VCaP (cell line): ENCODE measurements around the gene GRAMD1B.

ENCODE experiments used
- H3K27ac ChIP-seq: fragments of 450-650 bp; 2 replicates; pipeline ENCODE4 v1.5.1; 2017
- TF ChIP-seq, protein P1 (sequence below): fragments of 450-650 bp; conservative IDR thresholded peaks from 2 replicates; pipeline ENCODE4 v1.5.1; 2017; ENCODE audit warnings: mild to moderate bottlenecking, moderate library complexity

The GRAMD1B gene

DNA sequence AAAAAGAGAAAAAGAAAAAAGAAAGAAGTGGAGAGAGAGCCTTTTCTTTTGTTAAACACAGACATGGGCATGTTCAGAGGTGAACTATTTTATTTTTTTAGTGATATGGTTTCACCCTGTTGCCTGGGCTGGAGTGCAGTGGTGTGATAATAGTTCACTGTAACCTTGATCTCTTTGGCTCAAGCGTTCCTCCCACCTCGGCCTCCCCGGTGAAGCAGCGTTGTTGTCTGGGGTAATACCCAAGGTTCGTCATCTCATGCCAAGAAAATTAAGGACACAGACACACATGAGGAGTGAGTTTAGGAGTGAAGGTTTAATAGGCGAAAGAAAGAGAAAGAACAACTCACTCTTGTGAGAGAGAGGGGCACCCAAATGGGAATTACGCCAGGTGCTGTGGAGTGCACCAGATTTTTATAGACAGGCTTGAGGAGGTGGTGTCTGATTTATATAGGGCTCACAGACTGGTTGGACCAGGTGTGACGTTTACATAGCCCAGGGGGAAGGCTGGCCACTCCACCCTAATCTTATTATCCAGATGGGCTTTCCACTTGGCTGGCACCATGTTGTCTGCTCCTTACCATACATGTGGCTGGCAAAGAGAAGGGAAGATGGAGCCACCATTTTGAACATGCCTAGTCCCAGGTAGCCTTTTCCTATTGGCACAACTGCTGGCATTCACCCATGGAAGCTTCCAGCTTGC lies 42.3 kb downstream of the GRAMD1B start:
- TF ChIP-seq, protein P1, sequence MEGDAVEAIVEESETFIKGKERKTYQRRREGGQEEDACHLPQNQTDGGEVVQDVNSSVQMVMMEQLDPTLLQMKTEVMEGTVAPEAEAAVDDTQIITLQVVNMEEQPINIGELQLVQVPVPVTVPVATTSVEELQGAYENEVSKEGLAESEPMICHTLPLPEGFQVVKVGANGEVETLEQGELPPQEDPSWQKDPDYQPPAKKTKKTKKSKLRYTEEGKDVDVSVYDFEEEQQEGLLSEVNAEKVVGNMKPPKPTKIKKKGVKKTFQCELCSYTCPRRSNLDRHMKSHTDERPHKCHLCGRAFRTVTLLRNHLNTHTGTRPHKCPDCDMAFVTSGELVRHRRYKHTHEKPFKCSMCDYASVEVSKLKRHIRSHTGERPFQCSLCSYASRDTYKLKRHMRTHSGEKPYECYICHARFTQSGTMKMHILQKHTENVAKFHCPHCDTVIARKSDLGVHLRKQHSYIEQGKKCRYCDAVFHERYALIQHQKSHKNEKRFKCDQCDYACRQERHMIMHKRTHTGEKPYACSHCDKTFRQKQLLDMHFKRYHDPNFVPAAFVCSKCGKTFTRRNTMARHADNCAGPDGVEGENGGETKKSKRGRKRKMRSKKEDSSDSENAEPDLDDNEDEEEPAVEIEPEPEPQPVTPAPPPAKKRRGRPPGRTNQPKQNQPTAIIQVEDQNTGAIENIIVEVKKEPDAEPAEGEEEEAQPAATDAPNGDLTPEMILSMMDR = no peak
- no peak overlapping the region for H3K27ac ChIP-seq

DNA sequence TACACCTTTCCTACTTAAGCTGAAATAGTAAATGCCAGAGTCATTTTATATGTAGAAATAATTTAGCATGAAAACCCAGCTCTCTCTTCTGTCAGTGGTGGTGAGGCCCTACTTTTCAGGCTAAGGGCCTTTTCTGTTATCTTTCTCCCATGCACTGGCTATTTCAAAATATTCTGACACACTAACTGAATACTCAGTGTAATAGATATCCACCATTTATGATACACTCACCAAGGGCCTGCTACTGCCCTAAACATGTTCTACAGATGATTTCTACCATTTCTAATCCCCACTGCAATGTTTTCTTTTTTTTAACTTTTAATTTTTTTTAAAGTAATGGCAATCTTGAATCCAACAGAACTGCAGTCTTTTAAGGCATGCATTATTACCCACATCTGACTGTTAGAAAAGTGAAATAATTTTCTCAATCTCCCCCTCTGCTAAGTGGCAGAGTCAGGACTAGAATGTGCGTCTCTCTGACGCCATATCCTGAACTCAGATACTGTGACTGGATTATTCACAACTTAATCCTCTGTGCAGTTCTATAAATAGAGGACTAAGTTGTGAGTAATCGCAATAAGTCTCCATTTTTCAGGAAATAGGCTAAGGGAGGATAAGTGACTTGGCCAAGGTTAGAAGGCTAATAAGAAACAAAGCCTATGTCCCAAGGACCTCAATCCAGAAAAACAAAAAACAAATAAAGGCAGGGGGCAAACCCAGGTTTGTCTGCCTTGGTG lies 44.0 kb downstream of the GRAMD1B start:
- TF ChIP-seq, protein P1 = no peak
- no peak overlapping the region for H3K27ac ChIP-seq

DNA sequence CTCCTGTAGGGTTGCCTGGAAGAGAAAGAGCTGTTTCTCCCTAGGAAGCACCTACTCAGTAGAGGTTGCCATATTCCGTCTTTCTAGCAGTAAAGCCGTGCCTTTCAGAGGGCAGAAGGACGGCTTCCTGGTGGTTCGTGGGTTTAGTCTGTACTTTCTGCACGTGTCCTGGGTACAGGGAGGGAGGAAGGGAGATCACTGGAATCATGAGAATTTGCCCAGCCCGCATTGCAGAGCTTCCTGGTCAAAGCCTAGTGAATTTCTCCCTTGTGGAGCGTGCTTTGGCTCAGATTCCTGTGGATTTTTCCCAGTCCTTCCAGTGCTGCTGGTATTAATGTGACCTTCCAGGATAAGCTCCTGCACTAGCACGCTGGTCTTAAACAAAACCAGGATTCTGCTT lies 44.9 kb downstream of the GRAMD1B start:
- TF ChIP-seq, protein P1 = no peak
- no peak overlapping the region for H3K27ac ChIP-seq

DNA sequence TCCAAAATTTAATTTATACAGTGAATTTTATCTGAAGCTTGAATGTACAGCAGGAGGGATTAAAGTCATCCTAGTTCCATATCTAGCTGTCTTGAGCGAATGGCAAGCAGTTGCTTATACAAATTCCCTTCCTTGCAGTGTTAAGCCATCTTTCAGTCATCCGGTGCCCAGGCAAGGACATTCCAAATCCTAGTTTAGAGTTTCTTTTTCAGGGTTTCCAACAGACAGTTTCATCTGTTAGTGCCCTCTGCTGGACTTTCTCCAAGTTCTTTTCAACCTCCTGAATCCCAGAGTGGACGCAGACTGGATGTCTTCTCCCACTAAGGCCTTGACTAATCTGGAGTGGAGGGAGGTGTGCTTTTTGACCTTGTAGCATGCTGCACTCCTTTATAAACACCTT lies 45.4 kb downstream of the GRAMD1B start:
- TF ChIP-seq, protein P1 = peak; percentile 68
- H3K27ac ChIP-seq = no peak overlapping the region

DNA sequence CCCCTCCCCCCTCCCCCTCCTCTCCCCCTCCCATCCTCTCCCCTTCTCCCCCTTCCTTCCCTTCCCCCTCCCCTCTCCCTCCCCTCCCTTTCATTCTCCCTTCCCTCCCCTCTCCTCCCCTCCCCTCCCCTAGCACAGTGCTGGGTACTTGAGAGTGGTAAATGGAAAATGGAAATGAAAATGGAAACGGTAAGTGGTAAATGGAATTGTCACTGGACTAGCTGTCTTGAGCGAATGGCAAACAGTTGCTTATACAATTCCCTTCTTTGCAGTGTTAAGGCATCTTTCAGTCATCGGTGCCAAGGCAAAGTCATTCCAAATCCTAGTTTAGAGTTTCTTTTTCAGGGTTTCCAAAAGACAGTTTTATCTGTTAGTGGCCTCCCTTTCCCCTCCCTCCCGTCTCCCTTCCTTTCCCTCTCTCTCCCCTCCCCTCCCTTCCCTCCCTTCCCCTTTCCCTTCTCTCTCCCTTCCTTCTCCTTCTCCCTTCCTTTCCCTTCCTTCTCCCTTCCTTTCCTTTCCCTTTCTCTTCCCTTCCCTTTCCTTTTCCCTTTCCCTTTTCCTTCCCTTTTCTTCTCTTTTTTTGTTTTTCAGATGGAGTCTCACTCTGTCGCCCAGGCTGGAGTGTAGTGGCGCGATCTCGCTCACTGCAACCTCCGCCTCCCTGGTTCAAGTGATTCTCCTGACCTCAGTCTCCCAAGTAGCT lies 47.3 kb downstream of the GRAMD1B start:
- TF ChIP-seq, protein P1 = no peak
- peak overlapping the region; percentile 30; the same call in 1 of the 2 replicates for H3K27ac ChIP-seq

DNA sequence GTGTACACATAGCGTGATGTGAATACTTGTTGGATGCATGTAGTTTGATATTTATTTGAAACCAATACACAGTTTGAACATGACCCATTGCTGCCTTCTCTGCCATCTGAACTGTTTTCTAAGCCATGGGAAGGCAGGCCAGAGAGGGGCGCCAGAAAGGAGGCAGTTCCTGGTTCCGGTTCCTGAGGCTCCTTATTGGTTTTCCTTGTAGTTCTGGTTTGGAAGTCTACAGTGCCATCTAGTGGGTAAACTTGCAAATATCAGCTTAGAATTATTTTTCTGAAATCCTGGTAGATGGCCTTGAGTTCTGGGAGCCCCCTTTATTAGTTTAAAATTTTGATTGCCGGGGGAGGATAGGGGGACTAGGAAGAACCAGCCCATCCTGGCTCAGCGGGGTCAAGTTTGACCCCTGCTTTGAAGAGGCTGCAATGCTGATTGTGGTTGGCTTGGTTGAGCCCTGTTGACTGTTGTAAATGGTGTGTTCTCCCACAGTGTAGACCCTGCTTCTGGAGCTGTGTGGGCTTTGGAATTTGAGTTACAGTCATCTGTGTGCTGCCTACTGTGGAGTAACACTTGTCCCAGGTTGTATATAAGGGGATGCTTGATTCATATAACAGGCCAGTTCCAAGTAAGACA lies 48.4 kb downstream of the GRAMD1B start:
- TF ChIP-seq, protein P1 = peak; percentile 89
- peak overlapping the region; percentile 30; the same call in 1 of the 2 replicates for H3K27ac ChIP-seq
